Measurements from ENCODE around the gene PRPF38A.

PRPF38A gene

DNA sequence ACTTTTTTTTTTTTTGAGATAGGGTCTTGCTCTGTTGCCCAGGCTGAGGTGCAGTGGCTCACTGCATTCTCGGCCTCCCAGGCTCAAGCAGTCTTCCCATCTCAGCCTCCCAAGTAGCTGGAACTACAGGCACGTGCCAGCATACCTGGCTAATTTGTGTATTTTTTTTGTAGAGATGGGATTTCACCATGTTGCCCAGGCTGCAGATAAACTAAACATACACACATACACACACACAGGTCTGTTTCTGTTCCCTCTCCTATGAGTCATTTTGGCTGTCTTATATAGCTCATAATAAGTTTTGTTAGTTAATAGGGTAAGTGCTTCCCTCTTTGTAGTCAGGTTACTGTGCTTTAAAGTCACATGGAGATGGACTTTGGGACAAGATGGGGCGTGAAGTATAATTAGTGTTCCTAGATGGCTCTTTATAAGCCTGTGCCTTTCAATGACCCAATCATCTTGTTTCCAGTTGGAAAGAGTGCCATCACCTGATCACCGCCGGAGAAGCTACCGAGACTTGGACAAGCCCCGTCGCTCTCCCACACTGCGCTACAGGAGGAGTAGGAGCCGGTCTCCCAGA, 9.1 kb downstream of the PRPF38A start:
- DNase-seq (ENCODE audit: low spot score in 2 of 2), result no peak
- no peaks in the 10 kb centered on the region for H3K9me3 Mint-ChIP-seq
- H3K27me3 Mint-ChIP-seq, result no peaks in the 10 kb centered on the region
- H3K4me3 Mint-ChIP-seq, result no peak overlapping the region
- ATAC-seq (replicated peaks; ENCODE audit: extremely low read depth, poor library complexity, severe bottlenecking), result no peak
- H3K4me1 Mint-ChIP-seq, result peaks cover 19% of the 10 kb centered on the region
- H3K27ac Mint-ChIP-seq (ENCODE audit: low read depth), result no peak overlapping the region
- peaks cover 84% of the 10 kb centered on the region for H3K36me3 Mint-ChIP-seq (ENCODE audit: insufficient read depth)

DNA sequence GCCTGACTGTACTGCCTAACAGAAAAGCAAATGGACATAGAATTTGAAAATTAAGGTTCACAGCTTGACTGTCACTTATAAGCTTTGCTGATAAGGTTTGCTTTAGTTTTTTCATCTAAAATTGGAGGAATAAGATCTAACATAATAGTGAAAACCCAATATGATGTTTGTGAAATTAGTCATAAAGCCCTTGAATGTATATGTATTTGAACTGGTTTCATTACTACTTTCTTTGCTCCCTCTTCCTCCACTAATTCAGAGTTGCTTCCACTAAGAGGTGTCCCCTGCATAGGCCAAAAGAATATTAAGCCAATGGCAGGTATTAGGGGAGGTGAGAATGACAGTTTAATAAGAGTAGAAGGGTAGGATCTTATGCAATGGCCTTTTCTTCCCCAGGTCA, 10.5 kb downstream of the PRPF38A start:
- Mint-ChIP-seq H3K4me3 (no peak overlapping the region), H3K36me3 (ENCODE audit: insufficient read depth) (peaks cover 82% of the 10 kb centered on the region), H3K27me3 (no peaks in the 10 kb centered on the region), H3K27ac (ENCODE audit: low read depth) (no peak overlapping the region), H3K4me1 (peaks cover 18% of the 10 kb centered on the region), H3K9me3 (no peaks in the 10 kb centered on the region)
- ATAC-seq (replicated peaks; ENCODE audit: extremely low read depth, poor library complexity, severe bottlenecking), result no peak
- no peak for DNase-seq (ENCODE audit: low spot score in 2 of 2)

DNA sequence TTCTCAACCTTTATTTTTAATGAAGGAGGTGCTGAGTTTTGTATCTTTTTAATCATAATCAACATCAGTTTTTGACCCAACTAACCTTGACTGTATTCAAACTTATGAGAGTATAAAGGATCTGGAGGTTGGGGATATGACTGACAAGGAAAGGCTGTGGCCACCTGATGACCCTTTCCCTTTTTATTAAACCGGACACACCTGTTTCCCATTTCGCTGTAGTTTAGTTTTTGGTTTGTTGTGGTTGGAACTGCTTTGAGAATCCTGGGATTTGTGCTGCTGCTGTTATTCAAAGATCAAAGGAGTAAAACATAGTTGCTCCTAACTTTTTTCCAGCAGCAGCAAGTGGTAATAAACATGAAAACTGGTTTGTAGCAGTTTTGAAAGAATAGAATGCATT, 12.4 kb downstream of the PRPF38A start:
- peak overlapping the region; percentile 23 for H3K27ac Mint-ChIP-seq (ENCODE audit: low read depth)
- DNase-seq (ENCODE audit: low spot score in 2 of 2) (no peak), ATAC-seq (replicated peaks; ENCODE audit: extremely low read depth, poor library complexity, severe bottlenecking) (no peak)
- peaks cover 68% of the 10 kb centered on the region for H3K36me3 Mint-ChIP-seq (ENCODE audit: insufficient read depth)
- no peaks in the 10 kb centered on the region for H3K9me3 Mint-ChIP-seq
- no peak overlapping the region for H3K4me3 Mint-ChIP-seq
- no peaks in the 10 kb centered on the region for H3K27me3 Mint-ChIP-seq
- H3K4me1 Mint-ChIP-seq, result peaks cover 18% of the 10 kb centered on the region

DNA sequence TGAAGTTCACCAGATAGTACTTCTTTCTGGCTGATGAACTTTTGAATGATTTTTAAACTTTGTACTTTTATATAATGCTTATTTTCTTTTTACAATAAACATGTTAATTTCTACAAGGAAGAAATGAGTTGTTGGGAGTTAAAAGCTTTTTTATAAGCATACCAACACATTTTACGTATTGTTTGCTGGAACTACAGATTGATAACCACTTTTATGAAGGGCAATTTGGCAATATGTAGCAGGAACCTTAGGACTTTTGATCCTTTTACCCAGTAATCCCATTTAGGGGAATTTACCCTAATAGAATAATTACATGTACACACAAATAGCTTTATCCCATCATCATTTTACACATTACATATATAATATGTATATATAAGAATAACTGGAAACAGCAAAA, 16.3 kb downstream of the PRPF38A start:
- no peak overlapping the region for H3K27ac Mint-ChIP-seq (ENCODE audit: low read depth)

DNA sequence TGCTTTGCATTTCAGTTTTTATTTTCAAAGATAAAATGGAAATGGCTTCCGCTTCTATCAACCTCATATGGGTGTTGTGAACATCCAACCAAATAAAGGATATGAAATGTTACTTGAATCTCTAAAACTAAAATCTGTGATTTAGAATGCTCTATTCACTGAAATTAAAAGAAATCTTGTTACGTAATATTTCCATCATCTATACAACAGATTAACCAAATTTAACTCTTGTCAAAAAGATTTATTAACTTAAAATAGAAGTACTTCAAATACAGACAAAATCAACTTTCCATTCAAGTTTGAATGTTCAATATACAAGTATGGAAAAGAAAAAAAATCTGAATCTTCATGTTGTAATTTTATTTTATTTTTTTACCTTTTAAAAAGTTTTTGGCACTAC, 18.7 kb downstream of the PRPF38A start:
- Mint-ChIP-seq H3K4me1 (peaks cover 36% of the 10 kb centered on the region), H3K27me3 (no peaks in the 10 kb centered on the region), H3K4me3 (no peak overlapping the region), H3K27ac (ENCODE audit: low read depth) (peak overlapping the region; percentile 47), H3K9me3 (no peaks in the 10 kb centered on the region), H3K36me3 (ENCODE audit: insufficient read depth) (peaks cover 22% of the 10 kb centered on the region)
- ATAC-seq (replicated peaks; ENCODE audit: extremely low read depth, poor library complexity, severe bottlenecking) (no peak), DNase-seq (ENCODE audit: low spot score in 2 of 2) (no peak)

More for the DNA sequence above, 16.3 kb downstream of the PRPF38A start:
- Mint-ChIP-seq H3K9me3 (no peaks in the 10 kb centered on the region), H3K4me1 (peaks cover 34% of the 10 kb centered on the region), H3K36me3 (ENCODE audit: insufficient read depth) (peaks cover 40% of the 10 kb centered on the region), H3K27me3 (no peaks in the 10 kb centered on the region), H3K4me3 (no peak overlapping the region)
- DNase-seq (ENCODE audit: low spot score in 2 of 2) (no peak), ATAC-seq (replicated peaks; ENCODE audit: extremely low read depth, poor library complexity, severe bottlenecking) (no peak)

DNA sequence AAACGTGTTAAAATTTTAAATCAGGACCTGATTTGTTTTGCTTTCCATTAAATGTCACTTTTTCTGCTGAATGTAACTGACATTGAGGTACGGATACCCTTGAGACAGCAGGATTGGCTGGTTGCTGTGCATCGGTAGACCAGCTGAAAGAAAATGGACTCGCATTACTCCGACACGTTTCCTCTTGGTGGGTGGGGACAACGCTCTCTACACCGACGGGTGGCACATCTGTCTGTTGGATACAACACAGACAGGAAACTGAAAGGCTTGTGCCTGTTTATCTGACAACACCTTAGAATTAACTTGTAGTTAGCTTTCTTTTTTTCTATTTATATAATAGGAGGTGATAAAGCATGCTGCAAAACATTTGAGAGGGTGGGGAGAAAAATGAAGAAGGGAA, 19.4 kb downstream of the PRPF38A start:
- H3K4me1 Mint-ChIP-seq, result peaks cover 36% of the 10 kb centered on the region
- H3K27ac Mint-ChIP-seq (ENCODE audit: low read depth), result peak overlapping the region; percentile 99
- peak overlapping the region; percentile 53 for H3K4me3 Mint-ChIP-seq
- DNase-seq (ENCODE audit: low spot score in 2 of 2) (peak; percentile 46 to 78), ATAC-seq (replicated peaks; ENCODE audit: extremely low read depth, poor library complexity, severe bottlenecking) (peak; percentile 93)
- H3K9me3 Mint-ChIP-seq, result no peaks in the 10 kb centered on the region
- peaks cover 19% of the 10 kb centered on the region for H3K36me3 Mint-ChIP-seq (ENCODE audit: insufficient read depth)
- H3K27me3 Mint-ChIP-seq, result no peaks in the 10 kb centered on the region

DNA sequence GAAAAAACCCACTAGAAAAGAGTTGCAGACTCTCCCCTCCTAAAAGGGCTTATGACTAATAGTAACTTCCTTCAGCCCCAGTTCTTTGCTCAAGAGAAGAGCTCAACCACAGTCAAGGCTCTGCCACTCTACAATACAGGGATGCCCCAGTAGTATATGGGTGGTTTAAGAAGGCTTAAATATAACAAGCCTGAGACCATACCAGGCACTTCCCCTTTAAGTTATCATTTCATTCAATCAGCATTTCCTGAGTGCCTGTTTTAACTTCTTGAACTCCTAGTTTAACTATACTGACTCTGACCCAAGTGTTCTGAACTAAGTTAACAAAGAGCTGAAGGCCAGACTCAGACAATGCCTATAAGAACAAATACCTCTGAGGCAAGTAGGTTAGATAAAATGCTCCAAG, 19.8 kb downstream of the PRPF38A start:
- H3K27me3 Mint-ChIP-seq, result no peaks in the 10 kb centered on the region
- peak overlapping the region; percentile 53 for H3K4me3 Mint-ChIP-seq
- H3K36me3 Mint-ChIP-seq (ENCODE audit: insufficient read depth), result peaks cover 23% of the 10 kb centered on the region
- DNase-seq (ENCODE audit: low spot score in 2 of 2) (peak in 1 of 2 donors; percentile 39), ATAC-seq (replicated peaks; ENCODE audit: extremely low read depth, poor library complexity, severe bottlenecking) (peak; percentile 95)
- peak overlapping the region; percentile 99 for H3K27ac Mint-ChIP-seq (ENCODE audit: low read depth)
- no peaks in the 10 kb centered on the region for H3K9me3 Mint-ChIP-seq
- H3K4me1 Mint-ChIP-seq, result peaks cover 35% of the 10 kb centered on the region

DNA sequence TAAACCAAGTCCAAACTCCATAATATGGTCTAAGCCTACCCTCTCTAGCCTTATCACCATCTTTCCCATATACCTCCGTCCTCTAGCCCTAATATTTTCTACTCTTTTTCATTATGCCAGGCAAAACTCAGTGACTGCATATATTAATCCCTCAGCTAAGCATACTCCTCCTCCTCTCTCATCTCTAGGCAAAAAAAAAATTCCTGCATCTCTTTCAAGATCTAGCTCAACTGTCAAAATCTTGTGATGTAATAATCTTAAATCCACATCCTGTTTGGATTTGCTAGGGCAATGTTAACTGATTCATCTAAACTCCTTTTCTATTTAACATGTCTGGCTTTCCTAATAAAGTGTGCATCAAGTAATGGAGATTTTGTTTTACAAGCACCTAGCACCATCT, 20.4 kb downstream of the PRPF38A start:
- Mint-ChIP-seq H3K36me3 (ENCODE audit: insufficient read depth) (peaks cover 21% of the 10 kb centered on the region), H3K27me3 (no peaks in the 10 kb centered on the region), H3K4me3 (peak overlapping the region; percentile 53), H3K9me3 (no peaks in the 10 kb centered on the region), H3K27ac (ENCODE audit: low read depth) (peak overlapping the region; percentile 99), H3K4me1 (peaks cover 30% of the 10 kb centered on the region)
- DNase-seq (ENCODE audit: low spot score in 2 of 2) (no peak), ATAC-seq (replicated peaks; ENCODE audit: extremely low read depth, poor library complexity, severe bottlenecking) (no peak)

DNA sequence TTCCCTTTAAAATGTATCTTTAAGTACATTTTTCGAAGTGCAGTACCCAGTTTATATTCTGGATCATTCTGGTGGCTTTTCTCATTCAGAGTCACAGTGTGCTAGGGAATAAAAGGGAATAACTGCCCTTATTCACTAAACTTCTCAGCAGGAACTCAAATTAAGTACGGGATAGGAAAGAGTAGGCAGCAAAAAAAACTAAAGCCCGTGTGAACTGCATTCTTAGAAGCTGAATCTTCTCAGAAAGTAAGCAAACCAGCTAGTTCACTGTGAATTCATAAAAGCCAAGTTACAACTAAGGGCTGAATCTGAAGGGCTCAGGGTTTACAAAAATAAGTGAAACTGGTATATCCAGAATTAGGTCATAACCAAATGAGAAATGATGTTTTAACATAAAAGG, 22.0 kb downstream of the PRPF38A start:
- no peak for ATAC-seq (replicated peaks; ENCODE audit: extremely low read depth, poor library complexity, severe bottlenecking)
- Mint-ChIP-seq H3K27me3 (no peaks in the 10 kb centered on the region), H3K4me3 (no peak overlapping the region), H3K36me3 (ENCODE audit: insufficient read depth) (peaks cover 28% of the 10 kb centered on the region), H3K4me1 (peaks cover 30% of the 10 kb centered on the region), H3K9me3 (no peaks in the 10 kb centered on the region), H3K27ac (ENCODE audit: low read depth) (peak overlapping the region; percentile 99)
- no peak for DNase-seq (ENCODE audit: low spot score in 2 of 2)

DNA sequence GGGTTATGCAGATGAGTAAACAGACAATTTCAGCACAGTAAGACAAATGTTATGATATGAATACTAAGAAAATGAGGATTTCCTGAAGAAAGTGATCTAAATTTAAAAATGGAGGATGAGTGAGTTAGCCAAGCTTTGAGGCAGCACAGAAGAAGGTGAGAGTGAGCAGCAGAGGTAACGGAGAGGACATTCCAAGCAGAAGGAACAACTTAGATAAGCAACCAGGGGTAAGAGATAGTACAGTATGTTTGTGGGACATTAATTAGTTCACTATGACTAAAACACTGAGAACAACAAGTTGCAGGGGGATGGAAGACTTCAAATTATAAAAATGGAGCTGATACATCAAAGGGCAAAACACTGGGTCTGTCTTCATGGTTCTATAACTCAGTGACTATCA, 22.8 kb downstream of the PRPF38A start:
- no peaks in the 10 kb centered on the region for H3K9me3 Mint-ChIP-seq
- DNase-seq (ENCODE audit: low spot score in 2 of 2), result no peak
- H3K4me3 Mint-ChIP-seq, result no peak overlapping the region
- peaks cover 28% of the 10 kb centered on the region for H3K36me3 Mint-ChIP-seq (ENCODE audit: insufficient read depth)
- H3K4me1 Mint-ChIP-seq, result peaks cover 30% of the 10 kb centered on the region
- no peak for ATAC-seq (replicated peaks; ENCODE audit: extremely low read depth, poor library complexity, severe bottlenecking)
- no peak overlapping the region for H3K27ac Mint-ChIP-seq (ENCODE audit: low read depth)
- H3K27me3 Mint-ChIP-seq, result no peaks in the 10 kb centered on the region

DNA sequence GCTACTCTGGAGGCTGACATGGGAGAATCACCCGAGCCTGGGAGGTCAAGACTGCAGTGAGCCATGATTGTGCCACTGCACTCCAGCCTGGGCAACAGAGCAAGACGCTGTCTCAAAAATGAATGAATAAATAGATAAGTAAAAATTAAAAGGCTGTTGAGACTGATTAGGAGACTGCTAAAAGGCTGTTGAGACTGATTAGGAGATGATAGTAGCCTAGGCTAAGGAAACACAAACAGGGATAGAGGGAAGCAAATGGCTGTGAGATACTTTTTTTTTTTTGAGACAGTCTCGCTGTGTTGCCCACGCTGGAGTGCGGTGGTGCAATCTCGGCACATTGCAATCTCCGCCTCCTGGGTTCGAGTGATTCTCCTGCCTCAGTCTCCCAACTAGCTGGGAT, 28.4 kb downstream of the PRPF38A start:
- no peak for DNase-seq (ENCODE audit: low spot score in 2 of 2)
- Mint-ChIP-seq H3K27me3 (no peaks in the 10 kb centered on the region), H3K27ac (ENCODE audit: low read depth) (peak overlapping the region; percentile 14), H3K36me3 (ENCODE audit: insufficient read depth) (peaks cover 47% of the 10 kb centered on the region), H3K4me3 (no peak overlapping the region), H3K4me1 (no peaks in the 10 kb centered on the region), H3K9me3 (no peaks in the 10 kb centered on the region)
- no peak for ATAC-seq (replicated peaks; ENCODE audit: extremely low read depth, poor library complexity, severe bottlenecking)

DNA sequence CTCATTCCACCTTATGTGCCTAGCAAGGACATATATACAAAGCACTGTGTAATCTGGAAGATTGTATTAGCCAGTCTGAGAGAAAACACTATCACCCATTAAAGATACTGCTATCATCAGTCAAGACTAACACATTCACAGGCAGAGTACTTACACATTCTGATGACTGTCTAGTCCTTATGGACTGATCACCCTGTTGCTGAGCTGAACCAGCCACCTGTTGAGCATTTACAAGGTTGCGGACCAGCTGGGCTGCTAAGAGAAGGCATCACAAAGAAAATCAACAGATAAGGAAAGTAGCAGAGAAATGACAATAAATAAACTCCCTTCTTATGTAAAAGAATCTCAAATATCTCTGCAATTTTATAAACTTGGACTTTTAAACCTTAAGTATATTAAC, 30.8 kb downstream of the PRPF38A start:
- Mint-ChIP-seq H3K36me3 (ENCODE audit: insufficient read depth) (peaks cover 51% of the 10 kb centered on the region), H3K4me1 (no peaks in the 10 kb centered on the region), H3K4me3 (no peak overlapping the region), H3K27ac (ENCODE audit: low read depth) (peak overlapping the region; percentile 38), H3K9me3 (no peaks in the 10 kb centered on the region), H3K27me3 (no peaks in the 10 kb centered on the region)
- ATAC-seq (replicated peaks; ENCODE audit: extremely low read depth, poor library complexity, severe bottlenecking), result no peak
- DNase-seq (ENCODE audit: low spot score in 2 of 2), result no peak

DNA sequence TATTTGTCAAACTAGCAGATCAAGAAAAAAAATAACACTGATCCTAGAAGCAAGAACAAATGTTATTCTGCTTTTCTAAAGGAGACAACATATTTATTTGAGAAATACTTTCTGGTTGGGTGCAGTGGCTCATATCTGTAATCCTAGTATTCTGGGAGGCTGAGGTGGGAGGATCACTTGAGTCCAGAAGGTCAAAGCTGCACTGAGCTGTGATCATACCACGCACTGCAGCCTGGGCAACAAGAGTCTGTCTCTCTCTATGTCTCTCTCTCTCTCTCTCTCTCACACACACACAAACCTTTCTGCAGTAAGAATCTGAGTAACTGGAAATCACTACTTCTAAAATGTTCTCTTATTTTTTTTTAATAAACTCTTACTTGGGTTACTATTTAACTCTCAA, 31.2 kb downstream of the PRPF38A start:
- H3K9me3 Mint-ChIP-seq, result no peaks in the 10 kb centered on the region
- ATAC-seq (replicated peaks; ENCODE audit: extremely low read depth, poor library complexity, severe bottlenecking) (no peak), DNase-seq (ENCODE audit: low spot score in 2 of 2) (no peak)
- no peaks in the 10 kb centered on the region for H3K27me3 Mint-ChIP-seq
- H3K36me3 Mint-ChIP-seq (ENCODE audit: insufficient read depth), result peaks cover 54% of the 10 kb centered on the region
- no peak overlapping the region for H3K4me3 Mint-ChIP-seq
- no peaks in the 10 kb centered on the region for H3K4me1 Mint-ChIP-seq
- H3K27ac Mint-ChIP-seq (ENCODE audit: low read depth), result peak overlapping the region; percentile 38

Data from central memory CD8-positive, alpha-beta T cell (primary cell).